Breast epithelium (tissue), 4 donors: ENCODE measurements around the gene MSANTD1. TPM values are rescaled to one million over a fixed set of nuclear protein-coding genes. Genes with fewer than 3 reads are reported as not detected.

Experiments
- DNase-seq, 2 donors: peaks; one replicate each; pipeline ENCODE4 v3.0.0-alpha.2; 2019; ENCODE audit warnings: low spot score in 2 of 2
- H3K27ac ChIP-seq, 2 donors: fragments of 200-600 bp; sonication (generic) in 1 of 2; one replicate each; pipeline ENCODE4 v1.5.1; 2016 to 2019; ENCODE audit warnings: mild to moderate bottlenecking in 1 of 2
- H3K27me3 ChIP-seq, 2 donors: fragments of 200-600 bp; sonication (generic) in 1 of 2; one replicate each; pipeline versions ENCODE4 v1.5.1 to v1.6.0; 2017 to 2019; ENCODE audit warnings: control low read depth in 1 of 2, mild to moderate bottlenecking in 1 of 2
- H3K36me3 ChIP-seq: fragments of 200-600 bp; one replicate; pipeline ENCODE4 v1.5.1; 2019
- H3K4me1 ChIP-seq, 2 donors: fragments of 200-600 bp; sonication (generic); one replicate each; pipeline ENCODE4 v1.5.1; 2016 to 2019; ENCODE audit warnings: control low read depth in 1 of 2
- H3K4me3 ChIP-seq, 3 donors: fragments of 200-600 bp; sonication (generic); 1 replicate in 2 of 3; 2 replicates in 1 of 3; pipeline ENCODE4 v1.5.1; 2016 to 2019; ENCODE audit warnings: mild to moderate bottlenecking in 3 of 3, moderate library complexity in 2 of 3
- H3K9me3 ChIP-seq, 2 donors: fragments of 200-600 bp; sonication (generic) in 1 of 2; one replicate each; pipeline ENCODE4 v1.5.1; 2016 to 2019; ENCODE audit warnings: control low read depth in 1 of 2
- POLR2A ChIP-seq: fragments of 450-650 bp; IDR thresholded peaks from one replicate; pipeline ENCODE4 v1.6.1; 2016; ENCODE audit warnings: antibody characterized with exemption, mild to moderate bottlenecking, moderate library complexity
- POLR2AphosphoS5 ChIP-seq, 3 donors: sonication (generic); formaldehyde crosslinking; IDR thresholded peaks; one replicate each; pipeline ENCODE4 v1.6.1; 2017; ENCODE audit warnings: antibody characterized with exemption in 3 of 3
- intact Hi-C: fragments of 100-400 bp; cut with DNase I; formaldehyde crosslinking; loops from one replicate; pipeline ENCODE4 v1.15.1; 2023; ENCODE audit warnings: low total_unique reads
- total RNA-seq, 3 donors: library from RNA; depleted of rRNA; stranded (reverse); fragments of >200 nt; gene quantifications; one replicate each; pipeline ENCODE4 v1.1.0, GENCODE V29; 2016
- TF ChIP-seq, protein P1 (sequence below), 3 donors: fragments of 450-650 bp; IDR thresholded peaks; one replicate each; pipeline ENCODE4 v1.5.1; 2016 to 2017; ENCODE audit warnings: antibody characterized with exemption in 3 of 3, mild to moderate bottlenecking in 3 of 3, moderate library complexity in 3 of 3

MSANTD1 gene
- total RNA-seq, 3 donors from 2014 or later, result 0.48 to 0.88 (median 0.66) TPM

DNA sequence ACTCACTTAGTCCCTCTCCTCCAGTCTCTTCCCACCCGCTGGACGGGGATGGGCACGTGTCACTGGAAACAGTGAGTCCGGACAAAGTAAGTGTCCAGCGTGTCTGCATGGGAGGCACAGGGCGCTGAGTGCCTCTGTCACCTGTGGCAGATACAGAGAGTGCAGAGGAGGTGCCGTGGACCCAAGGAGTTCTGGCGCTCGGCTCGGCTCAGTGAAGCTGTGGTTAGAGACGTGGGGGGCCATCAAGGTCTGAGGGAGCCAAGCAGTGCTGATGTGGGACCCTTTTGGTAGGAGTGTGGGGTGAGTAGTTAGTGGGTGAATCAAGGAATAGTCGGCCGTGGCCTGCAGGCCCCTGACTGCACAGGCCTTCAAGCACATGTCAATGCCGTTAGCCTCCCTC, 40.1 kb upstream of the MSANTD1 start:
- intact Hi-C loops, result no loop called here
- DNase-seq, result peak in 1 of 2 donors; percentile 39
- Histone ChIP-seq H3K27me3 (no peaks in the 10 kb centered on the region), H3K4me1 (no peaks in the 10 kb centered on the region), H3K36me3 (peaks cover 4% of the 10 kb centered on the region), H3K27ac (no peak overlapping the region), H3K9me3 (no peaks in the 10 kb centered on the region), H3K4me3 (no peak overlapping the region)
- TF ChIP-seq, protein P1, sequence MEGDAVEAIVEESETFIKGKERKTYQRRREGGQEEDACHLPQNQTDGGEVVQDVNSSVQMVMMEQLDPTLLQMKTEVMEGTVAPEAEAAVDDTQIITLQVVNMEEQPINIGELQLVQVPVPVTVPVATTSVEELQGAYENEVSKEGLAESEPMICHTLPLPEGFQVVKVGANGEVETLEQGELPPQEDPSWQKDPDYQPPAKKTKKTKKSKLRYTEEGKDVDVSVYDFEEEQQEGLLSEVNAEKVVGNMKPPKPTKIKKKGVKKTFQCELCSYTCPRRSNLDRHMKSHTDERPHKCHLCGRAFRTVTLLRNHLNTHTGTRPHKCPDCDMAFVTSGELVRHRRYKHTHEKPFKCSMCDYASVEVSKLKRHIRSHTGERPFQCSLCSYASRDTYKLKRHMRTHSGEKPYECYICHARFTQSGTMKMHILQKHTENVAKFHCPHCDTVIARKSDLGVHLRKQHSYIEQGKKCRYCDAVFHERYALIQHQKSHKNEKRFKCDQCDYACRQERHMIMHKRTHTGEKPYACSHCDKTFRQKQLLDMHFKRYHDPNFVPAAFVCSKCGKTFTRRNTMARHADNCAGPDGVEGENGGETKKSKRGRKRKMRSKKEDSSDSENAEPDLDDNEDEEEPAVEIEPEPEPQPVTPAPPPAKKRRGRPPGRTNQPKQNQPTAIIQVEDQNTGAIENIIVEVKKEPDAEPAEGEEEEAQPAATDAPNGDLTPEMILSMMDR (IDR thresholded peaks at IDR 0.05), result no peak
- no peak for TF ChIP-seq POLR2AphosphoS5 (IDR thresholded peaks at IDR 0.05)
- TF ChIP-seq POLR2A, result no peak

GRCh38 chr4:3209551-3210325, 39.2 kb upstream of the MSANTD1 start:
- Histone ChIP-seq H3K36me3 (peaks cover 4% of the 10 kb centered on the region), H3K4me1 (no peaks in the 10 kb centered on the region), H3K27ac (no peak overlapping the region), H3K27me3 (no peaks in the 10 kb centered on the region), H3K9me3 (no peaks in the 10 kb centered on the region), H3K4me3 (no peak overlapping the region)
- peak in 1 of 2 donors; percentile 37 for DNase-seq
- intact Hi-C loops, result no loop called here
- TF ChIP-seq POLR2A (no peak), POLR2AphosphoS5 (IDR thresholded peaks at IDR 0.05) (no peak)
- TF ChIP-seq, protein P1 (IDR thresholded peaks at IDR 0.05), result no peak

DNA sequence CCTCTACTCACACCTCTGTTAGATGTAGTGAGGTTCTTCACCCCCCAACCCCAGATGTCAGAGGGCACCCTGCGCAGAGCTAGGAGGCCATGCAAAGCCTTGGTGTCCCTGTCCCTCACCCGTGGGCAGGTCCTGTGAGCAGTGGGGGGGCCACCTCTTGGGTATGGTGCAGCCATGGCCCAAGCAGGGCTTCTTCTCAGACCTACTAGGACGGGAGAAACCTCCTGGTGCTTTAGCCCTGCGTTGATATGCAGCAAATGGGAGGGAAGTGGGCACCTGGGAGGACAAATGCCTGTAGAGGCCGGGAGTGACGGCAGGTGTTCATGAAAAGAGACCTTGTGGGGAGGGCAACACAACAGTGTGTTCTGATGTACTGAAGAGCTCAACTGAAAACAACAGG, 38.5 kb upstream of the MSANTD1 start:
- DNase-seq, result peak in 1 of 2 donors; percentile 39
- intact Hi-C loops, result no loop called here
- Histone ChIP-seq H3K9me3 (no peaks in the 10 kb centered on the region), H3K27ac (no peak overlapping the region), H3K4me3 (no peak overlapping the region), H3K36me3 (peaks cover 4% of the 10 kb centered on the region), H3K4me1 (no peaks in the 10 kb centered on the region), H3K27me3 (no peaks in the 10 kb centered on the region)
- TF ChIP-seq POLR2A, result no peak
- TF ChIP-seq, protein P1 (IDR thresholded peaks at IDR 0.05), result no peak
- no peak for TF ChIP-seq POLR2AphosphoS5 (IDR thresholded peaks at IDR 0.05)

GRCh38 chr4:3211866-3212265, 37.1 kb upstream of the MSANTD1 start:
- Histone ChIP-seq H3K4me1 (no peaks in the 10 kb centered on the region), H3K9me3 (no peaks in the 10 kb centered on the region), H3K27me3 (no peaks in the 10 kb centered on the region), H3K27ac (no peak overlapping the region), H3K4me3 (no peak overlapping the region), H3K36me3 (peaks cover 4% of the 10 kb centered on the region)
- no peak for TF ChIP-seq POLR2AphosphoS5 (IDR thresholded peaks at IDR 0.05)
- no peak for TF ChIP-seq POLR2A
- TF ChIP-seq, protein P1 (IDR thresholded peaks at IDR 0.05), result no peak
- intact Hi-C loops, result no loop called here
- peak in 1 of 2 donors; percentile 22 for DNase-seq

DNA sequence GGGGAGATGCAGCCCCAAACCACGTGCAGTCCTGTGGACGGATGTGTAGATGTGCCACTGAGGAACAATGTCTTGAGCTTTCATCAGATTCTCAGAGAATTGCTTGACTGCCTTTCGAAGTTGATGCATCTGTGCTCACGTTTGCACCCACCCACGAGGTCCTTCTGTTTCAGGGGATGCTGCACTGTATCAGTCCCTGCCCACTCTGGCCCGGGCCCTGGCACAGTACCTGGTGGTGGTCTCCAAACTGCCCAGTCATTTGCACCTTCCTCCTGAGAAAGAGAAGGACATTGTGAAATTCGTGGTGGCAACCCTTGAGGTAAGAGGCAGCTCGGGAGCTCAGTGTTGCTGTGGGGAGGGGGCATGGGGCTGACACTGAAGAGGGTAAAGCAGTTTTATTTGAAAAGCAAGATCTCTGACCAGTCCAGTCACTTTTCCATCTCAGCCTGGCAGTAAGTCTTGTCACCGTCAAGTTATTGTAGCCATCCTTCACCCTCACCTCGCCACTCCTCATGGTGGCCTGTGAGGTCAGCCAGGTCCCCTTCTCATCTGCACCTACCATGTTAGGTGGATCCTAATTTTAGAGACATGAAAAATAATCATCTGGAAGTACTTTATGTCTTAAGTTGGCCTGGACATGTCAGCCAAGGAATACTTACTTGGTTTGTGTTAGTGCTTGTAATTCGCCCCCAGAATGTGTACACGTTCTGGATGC, 36.4 kb upstream of the MSANTD1 start:
- H3K9me3 ChIP-seq, result no peaks in the 10 kb centered on the region
- no peak overlapping the region for H3K27ac ChIP-seq
- peaks cover 4% of the 10 kb centered on the region for H3K36me3 ChIP-seq
- H3K4me3 ChIP-seq, result no peak overlapping the region
- peak in 1 of 2 donors; percentile 19 for DNase-seq
- no peaks in the 10 kb centered on the region for H3K27me3 ChIP-seq
- TF ChIP-seq POLR2A, result no peak
- TF ChIP-seq, protein P1 (IDR thresholded peaks at IDR 0.05), result no peak
- no peak for TF ChIP-seq POLR2AphosphoS5 (IDR thresholded peaks at IDR 0.05)
- intact Hi-C loops, result no loop called here
- no peaks in the 10 kb centered on the region for H3K4me1 ChIP-seq
